ENCODE data around the gene GALNT5. TPM values are rescaled to one million over a fixed set of nuclear protein-coding genes. Genes with fewer than 3 reads are reported as not detected.

The GALNT5 gene, protein sequence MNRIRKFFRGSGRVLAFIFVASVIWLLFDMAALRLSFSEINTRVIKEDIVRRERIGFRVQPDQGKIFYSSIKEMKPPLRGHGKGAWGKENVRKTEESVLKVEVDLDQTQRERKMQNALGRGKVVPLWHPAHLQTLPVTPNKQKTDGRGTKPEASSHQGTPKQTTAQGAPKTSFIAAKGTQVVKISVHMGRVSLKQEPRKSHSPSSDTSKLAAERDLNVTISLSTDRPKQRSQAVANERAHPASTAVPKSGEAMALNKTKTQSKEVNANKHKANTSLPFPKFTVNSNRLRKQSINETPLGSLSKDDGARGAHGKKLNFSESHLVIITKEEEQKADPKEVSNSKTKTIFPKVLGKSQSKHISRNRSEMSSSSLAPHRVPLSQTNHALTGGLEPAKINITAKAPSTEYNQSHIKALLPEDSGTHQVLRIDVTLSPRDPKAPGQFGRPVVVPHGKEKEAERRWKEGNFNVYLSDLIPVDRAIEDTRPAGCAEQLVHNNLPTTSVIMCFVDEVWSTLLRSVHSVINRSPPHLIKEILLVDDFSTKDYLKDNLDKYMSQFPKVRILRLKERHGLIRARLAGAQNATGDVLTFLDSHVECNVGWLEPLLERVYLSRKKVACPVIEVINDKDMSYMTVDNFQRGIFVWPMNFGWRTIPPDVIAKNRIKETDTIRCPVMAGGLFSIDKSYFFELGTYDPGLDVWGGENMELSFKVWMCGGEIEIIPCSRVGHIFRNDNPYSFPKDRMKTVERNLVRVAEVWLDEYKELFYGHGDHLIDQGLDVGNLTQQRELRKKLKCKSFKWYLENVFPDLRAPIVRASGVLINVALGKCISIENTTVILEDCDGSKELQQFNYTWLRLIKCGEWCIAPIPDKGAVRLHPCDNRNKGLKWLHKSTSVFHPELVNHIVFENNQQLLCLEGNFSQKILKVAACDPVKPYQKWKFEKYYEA
- total RNA-seq, result 0.22 and 5.4 TPM in 2 replicates

DNA sequence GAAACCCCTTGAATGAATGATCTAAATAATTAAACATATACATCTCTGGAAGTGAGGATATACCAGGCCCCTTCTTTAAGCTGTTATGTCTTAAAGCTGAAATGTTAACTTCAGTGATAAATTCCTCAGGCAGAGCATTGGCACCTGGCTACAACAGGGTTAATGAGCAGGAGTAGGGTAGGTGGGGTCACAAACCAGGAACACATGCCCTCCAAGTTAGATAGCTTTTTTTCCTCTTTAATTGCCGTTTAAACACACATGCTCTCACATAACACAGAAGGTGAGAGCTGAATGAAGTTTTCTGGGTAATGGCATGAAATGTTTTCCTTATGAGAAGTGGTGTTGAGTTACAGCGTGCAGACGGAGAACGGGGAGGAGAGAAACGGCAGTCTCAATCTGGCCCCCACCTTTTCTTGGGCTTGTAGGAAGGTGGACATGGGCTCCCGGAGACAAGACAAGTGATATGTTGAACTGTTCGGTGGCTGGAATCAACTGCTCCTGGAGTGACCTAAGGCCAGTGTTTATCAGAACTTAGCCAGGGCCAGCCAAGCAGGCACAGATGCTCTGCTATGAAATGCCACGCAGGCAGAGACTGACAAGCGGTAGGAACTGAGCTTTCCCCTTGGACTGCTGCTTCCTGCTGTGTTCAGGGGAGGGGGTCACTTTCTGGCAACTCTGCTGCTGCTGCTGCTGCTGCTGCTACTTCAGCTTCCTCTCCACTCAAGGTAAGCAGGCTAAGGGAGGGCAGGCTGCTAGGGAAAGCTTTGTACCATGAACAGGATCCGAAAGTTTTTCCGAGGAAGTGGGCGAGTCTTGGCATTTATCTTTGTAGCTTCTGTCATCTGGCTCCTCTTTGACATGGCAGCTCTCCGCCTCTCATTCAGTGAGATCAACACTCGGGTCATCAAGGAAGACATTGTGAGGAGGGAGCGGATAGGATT is at the start of gene GALNT5:
Gene GALNT5, plus strand, starts transcription at position 394 of the 941 bp plus-strand sequence. Its CDS starts 378 bp downstream, at position 772.

DNA sequence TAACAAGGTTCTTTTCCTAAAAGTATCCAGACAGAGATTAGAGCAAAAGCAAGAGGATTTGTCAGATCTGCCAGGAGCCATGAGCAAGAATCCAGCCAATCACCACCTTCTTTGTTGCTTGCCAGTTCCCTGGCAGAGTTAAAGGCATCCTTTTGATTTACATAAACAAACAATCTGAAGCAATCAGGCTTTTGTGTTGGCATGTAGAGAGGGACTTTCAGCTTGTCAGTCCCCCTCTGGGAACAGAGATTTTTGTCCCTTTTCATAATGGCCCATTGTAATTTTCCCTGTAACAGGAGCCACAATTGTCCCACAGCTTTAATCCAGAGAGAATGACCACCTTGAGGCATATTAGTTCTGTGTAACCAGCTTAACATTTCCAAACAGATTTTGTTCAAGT is 68.3 kb downstream of the GALNT5 start, which contains the start of gene ERMN:
Gene ERMN, minus strand, starts transcription at position 39 of the 400 bp plus-strand sequence. CDS start 182 bp downstream, outside the sequence.

Other genes starting within 250 kb of the GALNT5 start
- gene ERMN, start 68.1 kb downstream of the GALNT5 start, total RNA-seq, result under 0.01 TPM in 1 of 2 replicates, not detected in the other
- not detected in 2 replicates for gene CYTIP, start 186.4 kb downstream of the GALNT5 start, total RNA-seq

All from placental pericyte (primary cell).